Measurements from ENCODE around the gene MGP.

GRCh38 chr12:14843425-14843887 lies 42.2 kb downstream of the MGP start, which contains the start of gene ART4:
- TF ChIP-seq, protein P1, sequence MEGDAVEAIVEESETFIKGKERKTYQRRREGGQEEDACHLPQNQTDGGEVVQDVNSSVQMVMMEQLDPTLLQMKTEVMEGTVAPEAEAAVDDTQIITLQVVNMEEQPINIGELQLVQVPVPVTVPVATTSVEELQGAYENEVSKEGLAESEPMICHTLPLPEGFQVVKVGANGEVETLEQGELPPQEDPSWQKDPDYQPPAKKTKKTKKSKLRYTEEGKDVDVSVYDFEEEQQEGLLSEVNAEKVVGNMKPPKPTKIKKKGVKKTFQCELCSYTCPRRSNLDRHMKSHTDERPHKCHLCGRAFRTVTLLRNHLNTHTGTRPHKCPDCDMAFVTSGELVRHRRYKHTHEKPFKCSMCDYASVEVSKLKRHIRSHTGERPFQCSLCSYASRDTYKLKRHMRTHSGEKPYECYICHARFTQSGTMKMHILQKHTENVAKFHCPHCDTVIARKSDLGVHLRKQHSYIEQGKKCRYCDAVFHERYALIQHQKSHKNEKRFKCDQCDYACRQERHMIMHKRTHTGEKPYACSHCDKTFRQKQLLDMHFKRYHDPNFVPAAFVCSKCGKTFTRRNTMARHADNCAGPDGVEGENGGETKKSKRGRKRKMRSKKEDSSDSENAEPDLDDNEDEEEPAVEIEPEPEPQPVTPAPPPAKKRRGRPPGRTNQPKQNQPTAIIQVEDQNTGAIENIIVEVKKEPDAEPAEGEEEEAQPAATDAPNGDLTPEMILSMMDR (IDR thresholded peaks at IDR 0.05) = no peak
- no peak for TF ChIP-seq POLR2A (IDR thresholded peaks at IDR 0.05)

All from lower leg skin (tissue), 3 donors.